ENCODE results near the gene SIAH1.
"Not testable (repeated sequence)": the region's sequence is repeated elsewhere in the genome, so short reads cannot be mapped to it uniquely, and the experiment has no call there.

SIAH1 gene, protein sequence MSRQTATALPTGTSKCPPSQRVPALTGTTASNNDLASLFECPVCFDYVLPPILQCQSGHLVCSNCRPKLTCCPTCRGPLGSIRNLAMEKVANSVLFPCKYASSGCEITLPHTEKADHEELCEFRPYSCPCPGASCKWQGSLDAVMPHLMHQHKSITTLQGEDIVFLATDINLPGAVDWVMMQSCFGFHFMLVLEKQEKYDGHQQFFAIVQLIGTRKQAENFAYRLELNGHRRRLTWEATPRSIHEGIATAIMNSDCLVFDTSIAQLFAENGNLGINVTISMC

DNA sequence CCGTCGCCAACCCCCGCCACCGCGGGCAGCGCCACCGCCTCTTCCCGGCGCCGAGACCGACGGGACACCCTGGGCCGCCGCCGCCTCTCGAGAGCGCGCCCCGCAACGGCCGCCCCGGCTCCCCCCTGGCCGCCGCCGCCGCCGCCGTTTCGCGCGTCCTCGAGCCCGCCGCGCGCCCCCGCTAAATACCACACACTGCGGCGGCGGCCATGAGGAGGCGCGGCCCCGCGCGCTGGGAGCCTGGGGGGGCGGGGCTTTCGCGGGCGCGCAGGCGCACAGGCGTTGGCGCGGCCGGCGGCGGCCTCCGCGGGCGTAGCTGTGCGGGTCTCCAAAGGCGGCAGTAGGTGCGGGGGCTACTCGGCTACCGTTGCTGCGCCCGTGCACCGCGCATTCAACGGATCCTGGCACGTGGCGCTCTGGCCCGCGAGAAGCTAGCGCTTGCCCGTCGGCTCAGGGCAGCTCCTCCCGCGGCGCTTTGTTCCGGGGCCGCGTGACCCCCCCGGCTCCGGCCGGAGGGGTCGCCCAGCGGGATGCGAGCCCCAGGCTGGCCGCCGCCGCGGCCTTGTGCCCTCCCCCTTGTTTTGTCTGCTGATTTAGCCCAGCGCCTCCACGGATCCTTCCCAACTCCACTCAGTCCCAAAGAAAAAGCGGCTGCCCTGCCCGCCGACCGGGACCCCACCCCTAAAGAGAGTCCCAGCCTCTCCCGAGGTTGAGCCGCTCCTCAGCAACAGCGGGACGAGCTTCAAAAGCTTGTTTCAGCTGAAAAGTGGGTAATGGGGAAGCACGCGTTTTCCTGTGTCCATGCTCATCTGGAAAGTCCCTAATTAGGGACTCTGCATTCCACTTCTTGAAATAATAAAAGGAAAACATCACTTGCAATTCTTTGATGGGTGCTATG lies at the start of gene SIAH1:
TSS of gene SIAH1 (minus strand) at position 161 of the 898 bp plus-strand sequence. CDS start 22,985 bp downstream, outside the sequence.
- peak; percentile 84 for DNase-seq

DNA sequence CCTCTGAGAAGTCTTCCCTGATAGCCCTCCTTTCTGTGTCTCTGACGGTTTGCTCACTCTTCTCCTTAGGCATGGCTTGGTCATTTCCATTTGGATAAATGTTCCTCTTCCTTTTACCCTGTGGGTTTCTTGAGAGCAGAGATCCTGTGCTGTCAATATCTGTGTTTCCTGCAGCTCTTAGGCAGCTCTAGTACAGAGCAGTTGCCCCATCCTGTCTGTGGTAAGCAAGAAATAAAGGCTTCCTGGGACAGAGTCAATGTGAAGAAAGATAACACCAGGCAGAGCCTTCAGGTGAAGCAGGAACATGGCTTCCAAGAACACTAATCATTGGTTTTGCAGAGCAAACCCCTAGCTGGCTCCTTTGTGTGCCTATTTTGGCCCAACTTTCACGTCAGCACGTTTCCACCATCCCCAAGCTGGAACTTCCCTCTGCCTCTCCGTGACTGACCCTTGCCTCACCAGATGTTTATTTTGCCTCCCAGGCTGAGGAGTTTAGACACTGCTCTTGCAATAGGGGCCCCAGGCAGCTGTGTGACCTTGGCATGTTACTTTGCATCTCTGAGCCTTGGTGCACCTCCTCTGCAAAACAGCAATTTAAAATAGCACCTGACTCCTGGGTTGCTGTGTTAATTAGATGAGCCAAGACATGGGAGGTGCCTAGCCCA lies 49.6 kb upstream of the SIAH1 start:
- DNase-seq, result no peak

DNA sequence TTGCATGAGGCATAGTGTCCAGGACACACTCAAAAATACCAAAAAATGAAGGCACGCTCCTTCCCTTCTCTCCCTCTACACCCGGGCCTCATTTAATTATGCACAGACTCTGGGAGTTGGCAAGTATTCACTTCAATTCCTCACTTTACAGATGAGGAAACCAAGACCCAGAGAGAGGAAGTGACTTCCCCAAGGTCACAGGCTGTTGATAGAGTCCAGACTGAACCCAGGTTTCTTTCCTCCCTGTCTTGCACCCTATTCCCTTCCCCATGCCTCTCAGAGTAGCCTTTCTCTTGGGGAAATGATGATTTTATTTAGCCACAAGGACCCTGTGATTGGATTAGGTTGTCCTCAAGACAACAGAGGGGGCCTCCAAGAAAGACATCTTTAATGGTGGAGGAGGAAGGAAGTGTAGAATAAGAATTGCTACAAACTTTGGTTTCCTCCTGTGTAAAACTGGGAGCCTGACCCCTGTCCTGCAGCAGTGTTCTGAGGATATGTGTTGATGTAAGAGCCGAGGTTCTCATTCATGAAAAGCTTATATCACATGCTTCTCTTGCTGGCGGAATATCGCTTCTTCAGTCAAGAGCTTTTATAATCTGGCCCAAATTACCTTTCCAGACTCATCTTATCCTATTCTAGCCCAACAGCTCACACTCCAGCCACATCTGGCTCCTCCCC lies 48.8 kb upstream of the SIAH1 start:
- no peak for DNase-seq

DNA sequence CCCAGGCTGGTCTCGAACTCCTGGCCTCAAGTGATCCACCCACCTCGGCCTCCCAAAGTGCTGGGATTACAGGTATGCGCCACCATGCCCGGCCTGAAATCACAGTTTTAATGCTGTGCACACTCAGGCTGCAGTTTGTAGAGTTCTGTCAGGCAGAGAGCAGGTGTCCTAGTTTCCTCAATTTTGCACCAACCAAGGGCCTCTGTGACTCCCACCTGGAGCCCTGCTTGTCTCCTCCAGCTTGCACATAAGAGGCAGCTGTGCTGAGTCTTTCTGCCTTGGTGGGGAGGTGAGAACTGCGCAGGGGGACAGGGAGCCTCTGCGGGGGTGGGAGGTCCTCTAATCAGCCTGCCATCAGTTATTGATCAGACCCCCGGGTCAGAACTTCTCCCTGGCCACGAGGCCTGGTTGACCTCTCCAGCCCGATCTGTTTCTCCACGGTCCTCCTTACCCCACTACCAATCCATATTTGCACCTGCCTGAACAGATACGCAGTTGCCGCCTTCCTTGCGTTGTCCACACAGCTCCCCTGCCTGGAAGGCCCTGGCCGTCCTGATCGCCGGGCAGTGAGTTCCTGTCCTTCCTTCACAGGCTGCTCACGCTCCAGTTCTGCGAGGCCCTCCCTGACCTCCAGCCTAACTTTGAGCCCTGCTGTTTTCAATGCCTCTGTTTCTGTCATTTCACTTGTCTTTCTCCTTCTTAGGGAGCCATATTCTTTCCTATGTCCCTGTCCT lies 48.1 kb upstream of the SIAH1 start:
- no peak for DNase-seq

DNA sequence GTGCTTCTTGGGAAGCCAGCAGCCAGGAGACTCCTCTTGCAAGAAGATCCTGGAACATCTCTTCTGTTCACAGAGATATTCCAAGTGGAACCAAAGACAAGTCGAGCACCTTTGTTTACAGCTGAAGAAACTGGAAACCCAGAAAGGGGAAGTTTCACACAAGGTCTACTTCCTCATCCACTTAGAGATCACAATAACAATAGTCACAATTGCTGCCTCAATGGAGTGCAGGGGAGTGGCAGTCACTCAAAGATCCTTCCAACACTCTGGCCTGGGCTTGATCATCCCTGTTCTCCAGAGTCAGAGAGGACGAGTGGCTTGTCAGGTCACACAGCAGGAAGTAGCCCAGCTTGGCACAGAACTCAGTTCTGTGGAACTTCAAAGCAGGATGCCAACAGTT lies 46.9 kb upstream of the SIAH1 start:
- DNase-seq, result no peak

DNA sequence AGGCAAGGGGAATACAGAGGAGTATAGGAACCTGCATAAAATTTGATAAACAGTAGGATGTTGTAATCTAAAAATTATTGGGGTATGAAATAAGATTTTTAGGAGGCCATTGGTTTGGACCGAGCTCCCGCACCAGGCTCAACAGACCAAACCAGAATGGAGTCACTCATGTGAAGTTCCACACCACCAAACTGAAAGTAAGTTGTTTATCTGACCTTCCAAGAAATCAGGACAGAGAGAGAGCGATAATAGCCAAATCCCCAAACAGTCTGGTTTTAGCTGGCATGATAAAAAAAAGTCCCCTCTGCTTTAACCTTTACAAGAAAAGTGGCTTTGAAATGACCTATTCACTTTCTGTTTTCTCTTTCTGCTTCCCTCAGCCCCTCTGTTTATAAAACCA lies 45.7 kb upstream of the SIAH1 start:
- DNase-seq, result no peak

DNA sequence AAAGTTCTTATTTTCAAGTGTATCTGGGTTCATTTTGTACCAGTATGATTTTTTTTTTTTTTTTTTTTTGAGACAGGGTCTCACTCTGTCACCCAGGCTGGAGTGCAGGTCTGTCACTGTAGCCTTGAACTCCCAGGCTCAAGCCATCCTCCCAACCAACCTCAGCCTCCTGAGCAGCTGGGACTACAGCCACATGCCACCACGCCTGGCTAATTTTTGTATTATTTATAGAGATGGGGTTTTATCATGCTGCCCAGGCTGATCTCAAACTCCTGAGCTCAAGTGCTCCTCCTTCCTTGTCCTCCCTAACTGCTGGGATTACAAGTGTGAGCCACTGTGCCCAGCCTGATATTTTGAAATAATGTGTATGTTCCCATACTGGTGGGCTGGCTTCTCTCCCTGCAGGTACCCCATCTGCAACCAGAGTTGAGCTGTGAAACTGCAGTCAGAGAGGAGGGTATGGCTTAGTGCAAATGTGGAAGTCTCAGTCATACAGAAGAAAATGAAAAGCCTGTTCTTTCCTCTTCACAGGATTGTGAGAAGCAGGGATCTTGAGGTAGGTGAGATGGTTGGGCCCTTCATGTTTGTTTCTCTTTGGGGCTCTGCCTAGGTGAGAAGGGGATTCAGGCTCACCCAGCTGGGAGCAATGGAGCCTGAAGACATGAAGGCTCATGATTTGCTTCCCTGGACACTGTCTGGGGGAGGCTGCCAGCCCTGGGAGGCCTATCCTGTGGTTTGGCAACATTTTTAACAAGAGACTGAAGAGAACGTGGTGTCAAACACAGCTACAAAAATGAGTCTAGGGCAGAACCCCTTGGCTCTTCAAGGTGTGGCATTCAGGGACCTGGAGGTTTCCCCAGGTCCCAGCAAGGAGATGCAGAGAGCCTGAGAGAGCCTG lies 41.3 kb upstream of the SIAH1 start:
- DNase-seq, result no peak

DNA sequence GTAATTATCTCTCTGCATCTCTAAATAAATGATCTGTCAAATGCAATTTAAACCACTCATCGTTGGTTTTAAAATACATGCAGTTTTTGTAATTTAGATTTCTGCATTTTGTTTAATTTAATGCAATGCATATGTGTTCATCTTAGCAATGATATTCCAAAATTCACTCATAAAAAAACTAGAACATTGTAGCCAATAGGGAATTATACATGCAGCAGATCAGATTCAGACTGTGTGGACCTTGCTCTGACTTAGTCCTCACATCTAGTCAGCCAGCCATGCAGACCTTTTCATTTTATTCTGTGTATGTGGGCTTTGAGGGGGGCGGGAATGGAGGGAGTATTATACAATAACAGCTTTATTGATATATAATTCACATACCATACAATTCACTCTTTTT lies 37.3 kb upstream of the SIAH1 start:
- DNase-seq, result no peak

DNA sequence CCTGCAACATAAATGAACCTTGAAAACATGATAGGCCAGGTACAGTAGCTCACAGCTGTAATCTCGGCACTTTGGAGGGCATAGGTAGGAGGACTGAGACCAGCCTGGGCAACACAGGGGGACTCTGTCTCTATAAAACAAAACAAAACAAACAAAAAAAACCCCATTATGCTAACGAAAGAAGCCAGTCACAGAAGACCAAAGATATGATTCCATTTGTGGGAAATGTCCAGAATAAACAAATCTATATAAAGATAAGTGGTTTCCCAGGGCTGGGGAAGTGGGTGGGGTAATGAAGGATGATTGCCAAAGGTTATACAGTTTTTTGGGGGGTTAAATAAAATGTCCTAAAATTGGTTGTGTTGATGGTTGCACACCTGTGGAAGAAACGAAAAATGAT lies 36.5 kb upstream of the SIAH1 start:
- no peak for DNase-seq

DNA sequence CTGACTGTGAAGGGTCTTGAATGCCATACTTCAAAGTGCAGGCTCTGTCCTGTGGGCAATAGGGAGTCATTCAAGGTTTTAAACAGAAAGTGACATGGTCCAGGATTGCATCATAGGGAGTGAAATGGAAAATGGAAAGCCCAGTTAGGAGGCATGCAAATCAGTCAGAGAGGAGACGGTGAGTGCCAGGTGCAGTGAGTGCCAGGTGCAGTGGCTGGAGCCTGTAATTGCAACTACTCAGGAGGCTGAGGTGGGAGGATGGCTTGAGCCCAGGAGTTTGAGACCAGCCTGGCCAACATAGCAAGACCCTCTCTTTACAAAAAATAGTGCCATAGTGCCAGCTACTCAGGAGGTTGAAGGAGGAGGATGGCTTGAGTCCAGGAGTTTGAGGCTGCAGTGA lies 35.2 kb upstream of the SIAH1 start:
- no peak for DNase-seq

DNA sequence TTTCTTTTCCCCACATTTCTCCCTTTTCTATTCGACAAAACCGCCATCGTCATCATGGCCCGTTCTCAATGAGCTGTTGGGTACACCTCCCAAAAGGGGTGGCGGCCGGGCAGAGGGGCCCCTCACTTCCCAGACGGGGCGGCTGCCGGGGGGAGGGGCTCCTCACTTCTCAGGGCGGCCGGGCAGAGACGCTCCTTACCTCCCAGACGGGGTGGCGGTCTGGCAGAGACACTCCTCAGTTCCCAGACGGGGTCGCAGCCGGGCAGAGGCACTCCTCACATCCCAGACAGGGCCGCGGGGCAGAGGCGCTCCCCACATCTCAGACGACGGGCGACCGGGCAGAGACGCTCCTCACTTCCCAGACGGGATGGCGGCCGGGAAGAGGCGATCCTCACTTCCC lies 31.4 kb upstream of the SIAH1 start:
- not testable (repeated sequence) for DNase-seq

DNA sequence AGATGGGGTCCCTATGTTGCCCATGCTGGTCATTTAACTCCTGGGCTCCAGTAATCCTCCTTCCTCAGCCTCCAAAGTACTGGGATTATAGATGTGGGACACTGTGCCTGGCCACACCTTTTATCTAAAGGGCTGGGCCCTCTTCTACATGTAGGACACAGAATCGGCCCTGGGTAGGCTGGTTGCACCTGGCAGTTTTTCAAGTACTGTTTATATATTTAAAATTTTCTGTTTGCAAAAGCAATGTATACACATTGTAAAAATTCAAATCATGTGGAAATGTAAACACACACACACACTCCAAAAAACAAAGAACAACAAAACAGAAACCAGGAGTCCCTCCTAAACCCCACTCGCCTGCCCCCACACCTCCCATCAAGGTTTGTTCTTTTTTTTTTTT lies 28.1 kb upstream of the SIAH1 start:
- no peak for DNase-seq

DNA sequence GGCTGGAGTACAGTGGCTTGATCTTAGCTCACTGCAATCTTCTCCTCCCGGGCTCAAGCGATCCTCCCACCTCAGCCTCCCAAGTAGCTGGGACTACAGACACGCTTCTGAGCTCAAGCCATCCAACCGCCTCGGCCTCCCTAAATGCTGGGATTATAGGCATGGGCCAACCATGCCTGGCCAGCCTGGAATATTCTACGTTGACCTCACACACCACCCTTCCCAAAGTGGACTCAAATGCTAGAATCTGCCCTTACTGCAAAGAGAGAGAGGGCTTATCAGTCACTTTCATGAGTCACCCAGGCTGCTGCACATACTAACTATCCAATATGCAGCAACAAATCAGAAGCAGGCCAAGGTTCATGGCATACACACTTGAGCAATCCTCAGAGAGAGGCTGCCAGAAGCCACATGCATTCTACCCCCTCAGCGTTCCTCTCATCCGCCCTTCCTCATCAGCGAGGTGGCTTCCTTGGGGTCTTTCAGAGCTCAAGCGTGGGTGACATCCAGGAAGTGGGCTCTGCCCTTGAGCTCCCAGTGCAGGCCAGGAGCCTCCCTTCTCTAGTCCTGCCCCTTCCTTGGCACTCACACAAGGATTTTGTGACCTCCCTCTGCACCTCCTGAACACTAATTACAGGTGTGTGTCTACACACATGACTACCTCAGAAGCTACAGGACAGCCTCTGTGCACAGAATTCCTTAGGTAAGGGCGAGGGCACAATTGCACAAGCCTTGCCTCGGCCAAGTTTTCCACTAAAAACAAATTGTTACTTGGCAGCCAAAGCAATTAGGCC lies 24.8 kb upstream of the SIAH1 start:
- no peak for DNase-seq

DNA sequence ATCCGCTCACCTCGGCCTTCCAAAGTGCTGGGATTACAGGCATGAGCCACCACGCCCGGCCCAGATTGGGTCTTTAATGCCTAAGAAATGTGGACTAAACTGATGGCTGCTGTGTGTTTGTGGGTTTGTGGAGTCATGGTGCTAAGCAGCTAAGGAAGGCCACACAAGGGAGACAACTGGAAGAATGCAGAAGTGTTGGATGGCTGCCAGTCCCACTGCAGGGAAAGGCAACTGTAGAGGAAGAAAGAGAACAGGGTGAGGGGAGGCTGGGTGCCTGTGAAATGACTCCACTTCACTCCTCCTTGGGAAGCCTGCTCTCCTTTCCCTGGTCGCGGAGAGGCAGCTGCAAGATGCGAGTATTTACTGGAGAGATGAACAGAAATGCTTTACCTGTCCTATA lies 23.5 kb upstream of the SIAH1 start:
- DNase-seq, result no peak

DNA sequence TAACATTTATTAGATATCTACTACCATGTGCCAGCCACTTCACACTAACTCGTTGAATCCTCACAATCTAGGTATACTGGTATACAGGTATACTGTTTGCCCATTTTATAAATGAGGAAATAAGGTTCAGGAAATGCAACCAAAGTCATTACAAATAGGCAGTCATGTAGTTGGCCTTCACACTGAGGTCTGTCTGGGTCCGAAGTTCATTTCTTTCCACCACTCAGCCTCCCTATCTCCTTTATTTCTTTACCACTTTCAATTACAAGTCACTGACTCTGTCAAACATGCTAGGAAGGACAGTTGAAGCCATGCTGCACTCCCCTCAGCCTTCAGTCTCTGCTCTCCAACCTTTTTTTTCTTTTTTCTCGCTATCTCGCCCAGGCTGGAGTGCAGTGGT lies 20.7 kb upstream of the SIAH1 start:
- DNase-seq, result no peak

DNA sequence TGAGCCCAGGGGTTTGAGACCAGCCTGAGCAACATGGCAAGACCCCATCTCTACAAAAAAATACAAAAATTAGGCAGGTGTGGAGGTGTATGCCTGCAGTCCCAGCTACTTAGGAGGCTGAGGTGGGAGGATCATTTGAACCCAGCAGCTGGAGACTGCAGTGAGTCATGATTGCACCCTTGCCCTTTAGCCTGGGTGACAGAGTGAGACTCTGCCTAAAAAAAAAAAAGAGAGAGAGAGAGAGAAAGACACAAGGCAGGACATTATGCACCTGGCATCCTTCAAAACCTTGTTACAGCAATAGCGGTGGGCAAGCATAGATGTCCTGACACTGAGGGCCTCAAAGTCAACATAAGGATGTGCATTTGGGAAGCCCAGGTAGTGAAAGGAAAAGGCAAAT lies 19.9 kb upstream of the SIAH1 start:
- DNase-seq, result no peak

DNA sequence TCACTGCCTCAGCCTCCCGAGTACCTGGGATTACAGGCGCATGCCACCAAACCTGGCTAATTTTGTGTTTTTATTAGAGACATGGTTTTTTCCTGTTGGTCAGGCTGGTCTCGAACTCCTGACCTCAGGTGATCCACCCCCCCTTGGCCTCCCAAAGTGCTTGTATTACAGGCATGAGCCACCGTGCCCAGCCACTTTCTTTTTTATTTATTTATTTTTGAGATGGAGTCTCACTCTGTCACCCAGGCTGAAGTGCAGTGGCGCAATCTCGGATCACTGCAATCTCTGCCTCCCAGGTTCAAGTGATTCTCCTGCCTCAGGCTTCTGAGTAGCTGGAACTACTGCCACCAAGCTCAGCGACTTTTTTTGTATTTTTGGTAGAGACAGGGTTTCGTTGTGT lies 17.3 kb upstream of the SIAH1 start:
- not testable (repeated sequence) for DNase-seq

DNA sequence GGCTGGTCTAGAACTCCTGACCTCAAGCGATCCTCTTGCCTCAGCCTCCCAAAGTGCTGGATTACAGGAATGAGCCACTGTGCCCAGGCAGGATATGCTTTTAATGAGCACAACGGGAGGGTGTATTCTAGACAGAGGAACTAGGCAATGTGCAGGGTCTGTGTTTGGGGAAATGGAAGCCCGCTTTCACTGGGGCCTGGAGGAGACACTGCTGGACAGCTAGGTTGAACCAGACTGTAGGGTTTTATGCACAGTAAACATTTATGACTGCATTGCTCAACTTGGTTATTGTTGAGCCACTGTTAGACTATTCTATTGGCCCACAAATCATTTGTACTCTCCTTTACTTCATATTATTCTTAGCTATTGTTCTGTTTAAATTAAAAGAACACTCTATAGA lies 10.2 kb upstream of the SIAH1 start:
- no peak for DNase-seq

DNA sequence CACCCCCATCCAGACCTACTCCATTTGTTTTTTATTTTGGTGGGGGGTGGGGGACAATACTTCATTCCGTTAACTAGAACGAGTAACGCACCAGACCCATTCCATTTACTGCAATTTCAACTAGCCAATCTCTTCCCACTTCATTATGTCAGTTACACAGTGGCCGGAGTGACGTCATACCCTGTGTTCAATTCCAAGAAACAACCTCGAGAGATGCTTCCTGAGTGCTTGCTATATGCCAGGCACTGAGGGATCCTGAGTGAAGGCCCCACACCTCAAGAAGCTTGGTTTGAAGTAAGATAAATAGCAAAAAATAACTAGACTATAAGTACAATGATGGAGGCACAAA lies 9.1 kb upstream of the SIAH1 start:
- no peak for DNase-seq

DNA sequence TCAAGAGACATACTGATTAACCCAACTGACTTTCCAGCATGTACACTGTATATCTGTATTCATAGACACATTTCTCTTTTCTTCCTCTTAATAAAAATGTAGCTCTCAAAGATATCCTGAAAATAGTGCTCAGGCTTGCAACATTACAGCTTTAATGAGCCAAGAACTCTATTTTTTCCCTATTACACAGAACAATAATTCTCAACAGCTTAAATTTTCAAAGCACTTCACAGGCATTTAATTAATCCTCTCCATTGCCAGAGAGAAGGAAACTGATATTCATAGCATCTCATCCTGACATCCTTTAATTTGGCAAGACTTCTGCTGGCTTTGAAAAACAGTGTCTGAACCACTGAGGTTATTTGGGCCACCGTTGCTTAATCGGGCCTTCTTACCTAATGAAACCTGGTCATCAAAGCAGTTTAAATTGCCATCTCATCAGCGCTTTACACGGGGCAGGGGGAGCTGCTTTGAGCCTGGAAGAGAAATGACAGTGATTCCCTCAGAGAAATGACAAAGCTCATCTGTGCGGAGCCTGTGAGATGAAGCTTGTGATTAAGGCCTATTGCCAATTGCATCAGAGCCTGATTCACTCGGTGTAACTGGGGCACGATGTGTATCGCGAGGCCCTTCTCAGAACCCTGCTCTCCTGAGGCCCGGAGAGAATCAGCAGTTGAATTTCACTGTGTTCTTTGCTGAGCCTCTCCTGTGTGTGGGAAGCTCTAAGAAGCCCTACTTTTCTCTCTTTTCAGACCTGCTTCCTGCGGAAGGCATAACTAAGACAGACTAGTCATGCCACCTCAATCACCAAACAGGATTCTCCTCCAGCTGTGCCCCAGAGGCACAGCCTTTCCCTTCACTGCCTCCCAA lies 8.5 kb upstream of the SIAH1 start:
- no peak for DNase-seq
